HG03432 (cell line): ENCODE measurements around the gene ZDHHC22.
A peak's percentile ranks its signal among the peaks of the same experiment; 100 is the strongest.

Experiments used
- ATAC-seq: cut with Tn5 transposase; IDR thresholded peaks from one replicate; pipeline ENCODE4 v1.9.1; 2021; ENCODE audit warnings: mild to moderate bottlenecking, moderate library complexity; ENCODE audit not compliant: unreplicated experiment

ZDHHC22 gene

DNA sequence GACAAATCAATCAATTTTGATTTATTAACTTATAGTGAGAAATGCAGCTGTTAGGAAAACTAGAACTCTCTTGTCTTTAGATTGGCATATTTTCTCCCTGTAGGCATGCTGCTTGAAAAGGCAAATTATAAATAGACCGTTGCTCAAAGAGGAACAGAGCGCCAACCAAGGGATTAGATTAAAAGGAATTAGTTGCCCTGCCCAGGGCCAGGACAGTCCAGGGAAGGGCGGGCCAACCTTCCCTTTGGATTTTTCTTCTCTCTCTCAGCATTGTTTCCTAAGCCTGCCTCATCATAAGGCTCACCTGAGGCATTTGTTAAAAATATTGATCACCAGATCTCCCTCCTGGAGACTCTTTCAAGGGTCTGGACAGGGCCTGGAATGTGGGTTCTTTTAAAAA is 34.9 kb downstream of the ZDHHC22 start:
- ATAC-seq: no peak

DNA sequence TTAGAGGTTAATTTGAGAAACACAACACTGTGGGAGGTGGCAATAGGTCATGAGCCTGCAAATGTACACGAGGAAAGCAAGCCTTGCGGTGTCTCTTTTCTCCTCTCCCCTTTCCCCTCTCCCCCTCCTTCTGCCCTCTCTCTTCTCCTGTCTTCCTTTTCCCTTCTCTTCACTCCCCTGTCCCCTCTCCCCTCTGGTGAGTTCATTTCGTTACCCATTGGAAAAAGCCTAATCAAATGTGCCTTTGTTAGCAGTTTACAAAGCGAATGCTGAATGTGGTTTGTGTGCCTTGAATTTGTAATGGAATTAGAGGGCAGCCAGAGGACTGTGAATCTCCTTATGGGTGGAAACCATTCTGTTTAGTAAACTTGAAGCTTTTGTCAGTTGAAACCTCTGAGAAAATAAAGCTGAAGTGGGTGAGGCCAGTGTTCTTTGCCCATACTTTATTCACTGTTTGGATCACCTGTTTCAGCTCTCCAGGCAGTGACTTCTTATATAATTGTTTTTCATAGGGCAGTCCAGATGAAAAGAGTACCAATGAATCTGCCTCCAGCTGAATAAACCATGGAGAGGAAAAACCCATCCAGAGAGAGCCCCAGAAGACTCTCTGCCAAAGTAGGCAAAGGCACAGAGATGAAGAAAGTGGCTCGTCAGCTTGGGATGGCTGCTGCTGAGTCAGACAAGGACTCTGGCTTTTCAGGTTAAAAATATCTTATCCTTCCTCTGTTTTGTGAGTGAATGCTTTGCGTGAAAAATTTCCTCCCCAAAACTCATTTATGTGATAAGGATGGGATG is 36.2 kb downstream of the ZDHHC22 start:
- ATAC-seq: no peak

DNA sequence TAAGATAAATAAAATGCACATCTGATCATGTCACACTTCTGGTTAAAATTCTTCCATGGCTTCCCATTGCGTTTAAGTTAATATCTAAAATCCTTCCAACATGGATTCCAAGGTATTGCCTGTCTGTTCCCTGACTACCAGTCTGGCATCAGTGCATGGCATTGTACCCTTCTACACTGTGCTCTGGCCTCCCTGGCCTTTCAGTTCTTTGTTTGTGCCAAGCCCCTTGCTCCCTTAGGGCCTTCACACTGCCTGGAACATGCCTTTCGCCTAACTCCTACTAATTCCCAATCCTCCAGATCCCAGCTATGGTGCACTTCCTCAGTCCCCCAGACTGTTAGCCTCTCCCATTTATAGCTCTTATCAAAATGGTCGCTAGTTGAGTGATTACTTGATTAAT is 37.2 kb downstream of the ZDHHC22 start:
- ATAC-seq: no peak

DNA sequence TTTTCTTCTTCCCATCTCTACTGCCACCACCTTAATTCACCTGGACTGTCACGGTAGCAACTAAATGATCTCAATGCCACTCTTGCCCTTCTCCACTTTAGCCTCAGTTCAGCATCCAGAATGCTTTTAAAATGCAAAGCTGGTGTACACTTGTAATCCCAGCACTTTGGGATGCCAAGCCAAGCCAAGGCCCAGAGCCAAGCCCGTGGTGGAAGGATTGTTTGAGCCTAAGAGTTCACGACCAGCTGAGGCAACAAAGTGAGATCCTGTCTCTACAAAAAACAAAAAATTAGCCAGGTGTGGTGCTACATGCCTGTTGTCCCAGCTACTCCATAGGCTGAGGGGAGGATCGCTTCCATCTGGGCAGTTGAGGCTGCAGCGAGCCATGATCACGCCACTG is 37.6 kb downstream of the ZDHHC22 start:
- no peak for ATAC-seq

DNA sequence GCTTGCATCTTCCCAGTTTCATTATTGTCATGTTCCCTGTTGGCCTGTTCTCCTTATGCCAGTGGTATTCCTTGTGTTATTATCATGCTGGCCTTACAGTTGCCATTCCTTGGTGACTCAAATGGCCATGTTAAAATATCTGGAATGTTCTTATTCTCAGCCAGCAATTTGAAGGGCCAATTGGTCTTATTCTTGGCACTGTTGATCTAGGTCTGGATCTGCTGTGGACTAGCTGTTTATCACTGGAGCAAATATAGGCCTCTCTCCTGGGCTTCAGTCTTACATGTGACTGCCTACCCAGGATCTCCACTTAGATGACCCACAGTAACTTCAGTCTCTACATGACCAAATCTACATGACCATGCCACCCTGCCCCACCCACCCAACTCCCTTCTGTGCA is 38.1 kb downstream of the ZDHHC22 start:
- no peak for ATAC-seq

DNA sequence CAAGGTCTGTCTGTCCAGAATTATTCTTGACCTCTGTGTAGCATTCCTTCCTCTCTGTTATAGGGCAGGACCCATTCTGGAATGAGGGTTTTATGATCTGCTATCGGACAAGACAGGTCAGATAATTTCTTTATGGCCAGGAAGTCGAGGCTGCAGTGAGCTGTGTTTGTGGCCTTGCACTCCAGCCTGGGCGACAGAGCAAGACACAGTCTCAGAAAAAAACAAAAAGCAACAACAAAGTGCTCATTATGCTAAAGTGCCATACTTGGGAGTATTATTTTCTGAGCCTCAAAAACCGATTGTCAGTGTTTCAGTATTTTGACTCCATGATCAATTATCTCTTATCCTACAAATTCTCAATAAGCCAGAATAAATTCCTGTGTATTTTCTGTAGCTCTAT is 39.4 kb downstream of the ZDHHC22 start:
- ATAC-seq: no peak

DNA sequence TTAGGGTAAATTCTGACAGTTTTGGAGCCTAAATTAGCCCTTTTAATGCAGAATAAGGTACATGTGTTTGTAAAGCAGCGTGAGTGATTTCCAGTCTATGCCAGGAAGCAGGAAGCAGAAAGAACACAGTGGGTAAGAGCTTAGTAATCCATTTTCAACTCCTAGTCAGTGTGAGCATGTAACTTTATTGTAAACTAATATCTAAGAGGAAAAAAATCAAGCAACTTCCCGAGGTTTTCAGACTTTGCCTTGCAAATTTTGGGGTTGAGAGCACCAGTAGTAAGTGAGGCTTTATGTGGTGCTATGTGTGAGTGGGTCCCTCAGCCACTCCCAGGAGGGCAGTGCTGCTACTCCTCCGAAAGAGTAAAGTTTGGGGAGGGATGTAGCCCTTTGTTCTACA is 40.6 kb downstream of the ZDHHC22 start:
- no peak for ATAC-seq

DNA sequence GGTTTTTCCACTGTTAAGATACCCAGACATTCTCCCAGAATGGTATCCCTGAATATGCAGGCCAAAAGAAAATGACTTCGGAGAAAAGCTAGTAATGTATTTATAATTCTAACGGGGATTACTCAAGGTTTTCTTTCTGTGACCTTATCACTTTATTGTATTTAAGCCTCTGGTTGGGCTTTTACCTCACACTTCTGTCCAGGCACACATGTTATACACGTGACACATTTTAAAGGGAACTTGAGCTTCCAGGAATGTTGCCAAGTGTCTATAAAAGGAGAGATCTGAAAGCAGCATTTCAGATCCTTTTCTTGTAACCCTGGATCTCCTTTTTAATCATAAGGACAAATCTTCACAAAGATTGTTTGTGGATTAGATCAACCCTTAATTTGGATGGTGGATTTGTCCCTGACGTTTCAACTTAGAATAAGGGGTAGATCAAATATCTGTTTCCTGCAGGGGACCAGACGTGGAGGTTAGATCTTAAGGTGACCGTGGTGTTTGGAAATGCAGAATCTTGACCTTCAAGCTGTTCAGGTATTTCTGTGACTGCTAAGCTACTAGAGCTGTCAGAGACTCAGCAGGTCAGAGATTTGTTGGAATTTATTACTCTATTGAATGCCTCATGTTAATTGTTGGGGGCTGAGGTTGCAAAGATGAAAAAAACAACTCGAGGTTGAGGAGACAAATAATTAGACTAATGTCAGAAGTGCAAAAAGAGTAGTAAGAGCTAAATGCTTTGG is 42.0 kb downstream of the ZDHHC22 start:
- no peak for ATAC-seq

DNA sequence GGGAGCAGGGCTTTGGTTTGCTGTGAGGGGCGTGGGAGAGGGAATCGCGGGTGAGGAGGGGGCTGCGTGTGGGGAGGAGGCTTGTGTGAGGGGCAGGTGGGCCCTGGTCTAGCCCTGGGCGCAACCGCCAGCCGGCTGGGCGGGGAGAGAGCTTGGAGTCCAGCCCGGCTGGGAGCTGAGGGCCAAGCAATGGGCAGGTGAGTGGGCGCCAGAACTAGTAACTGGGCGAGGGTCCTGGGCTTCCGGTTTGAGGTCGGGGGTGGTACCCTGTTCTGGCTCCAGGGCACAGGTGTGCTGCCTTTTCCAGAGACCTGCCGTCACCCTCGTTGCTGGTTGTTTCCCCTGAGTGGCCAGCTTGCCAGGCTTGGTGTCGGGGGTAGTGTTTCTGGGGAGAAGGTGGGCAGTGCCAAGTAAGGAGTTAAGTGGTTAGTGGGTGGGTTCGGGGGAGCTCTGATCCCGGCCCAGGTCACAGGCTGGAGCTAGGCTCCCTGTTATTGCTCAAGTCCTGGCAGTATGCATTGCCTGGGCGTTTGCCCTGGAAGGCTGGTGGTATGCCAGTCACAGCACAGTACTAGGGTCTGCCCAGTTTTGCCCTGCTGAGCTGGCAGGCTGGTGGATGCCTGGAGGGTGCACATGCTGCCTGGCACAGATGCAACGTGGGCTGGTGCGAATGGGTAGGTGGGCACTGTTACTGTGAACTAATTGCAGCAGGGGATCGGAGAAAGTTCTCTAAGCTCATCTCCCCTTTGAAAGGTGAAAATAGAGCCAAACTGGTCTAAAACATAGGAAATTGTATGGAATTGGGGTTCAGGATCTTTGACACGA is 42.9 kb downstream of the ZDHHC22 start:
- no peak for ATAC-seq

DNA sequence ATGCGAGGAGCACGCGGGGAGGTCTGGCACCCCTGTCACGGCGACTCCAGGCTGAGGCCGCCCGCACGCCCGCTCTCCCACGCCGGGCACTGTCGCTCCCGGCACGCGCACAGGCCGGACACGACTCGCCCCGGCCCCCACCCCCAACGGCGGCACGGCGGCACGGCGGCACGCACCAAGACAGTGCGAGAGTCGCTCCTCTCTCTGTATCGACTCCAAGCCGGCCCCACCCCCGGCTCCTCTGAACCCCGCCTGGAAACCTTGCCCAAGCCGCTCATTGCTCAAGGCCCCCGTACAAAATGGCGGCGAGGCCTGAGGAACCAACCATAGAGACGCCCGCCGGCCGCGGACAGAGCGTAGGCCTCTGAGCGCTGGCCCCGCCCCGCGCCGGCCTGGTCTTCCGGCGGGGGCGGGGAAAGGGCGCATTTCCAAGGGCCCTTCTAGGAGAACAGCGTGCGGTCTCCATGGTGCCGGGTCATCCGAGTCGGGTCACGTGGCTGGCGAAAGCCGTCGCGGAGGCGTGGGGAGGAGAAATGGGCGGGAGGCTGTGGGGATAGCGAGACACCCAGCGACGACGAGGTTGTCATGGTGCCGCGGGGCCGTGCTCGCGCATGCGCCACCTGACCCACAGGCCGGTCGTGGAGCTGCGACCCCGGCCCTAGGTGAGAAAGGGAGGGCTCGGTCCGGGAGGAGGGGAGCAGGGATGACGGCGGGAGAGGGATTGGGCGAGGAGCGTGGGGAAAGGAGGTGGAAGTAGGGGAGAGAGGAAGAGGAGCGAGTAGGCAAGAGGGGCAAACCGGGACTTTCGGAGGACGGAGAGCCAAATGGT is 43.7 kb downstream of the ZDHHC22 start, which contains the start of gene CIPC:
CIPC (plus strand) TSS at position 559 of the 829 bp plus-strand sequence. CDS start 7,451 bp downstream, outside the sequence.
- peak; percentile 90 for ATAC-seq

DNA sequence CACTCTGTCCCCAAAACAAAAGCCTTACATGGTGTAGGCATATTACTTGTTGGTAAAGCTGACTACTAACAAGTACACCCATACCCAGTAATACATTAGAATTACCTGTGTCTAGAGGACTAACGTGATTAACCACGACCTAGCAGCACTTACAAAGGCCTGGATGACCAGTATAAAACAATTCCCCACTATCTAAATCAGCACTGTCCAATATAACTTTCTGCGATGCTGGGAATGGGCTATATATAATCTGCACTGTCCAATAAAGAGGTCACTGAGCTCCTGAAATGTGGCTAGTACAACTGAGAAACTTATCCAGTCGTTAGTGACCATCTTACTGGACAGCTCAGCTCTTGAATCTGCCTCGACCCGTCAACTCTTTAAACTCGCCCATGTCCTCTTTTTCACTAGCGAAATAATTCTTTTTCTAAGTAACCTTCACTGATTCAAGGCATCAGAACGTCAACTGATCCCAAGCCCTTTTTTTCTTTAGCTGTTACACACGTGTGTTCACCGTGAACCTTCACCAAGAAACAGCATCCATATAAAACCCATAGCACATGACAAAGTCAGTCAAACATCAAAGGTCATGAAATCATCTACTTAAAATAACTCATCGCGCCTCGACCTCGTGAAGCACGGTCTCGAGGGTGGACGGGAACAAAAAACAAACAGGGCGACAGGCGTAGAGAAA is 44.4 kb downstream of the ZDHHC22 start:
- ATAC-seq: no peak

DNA sequence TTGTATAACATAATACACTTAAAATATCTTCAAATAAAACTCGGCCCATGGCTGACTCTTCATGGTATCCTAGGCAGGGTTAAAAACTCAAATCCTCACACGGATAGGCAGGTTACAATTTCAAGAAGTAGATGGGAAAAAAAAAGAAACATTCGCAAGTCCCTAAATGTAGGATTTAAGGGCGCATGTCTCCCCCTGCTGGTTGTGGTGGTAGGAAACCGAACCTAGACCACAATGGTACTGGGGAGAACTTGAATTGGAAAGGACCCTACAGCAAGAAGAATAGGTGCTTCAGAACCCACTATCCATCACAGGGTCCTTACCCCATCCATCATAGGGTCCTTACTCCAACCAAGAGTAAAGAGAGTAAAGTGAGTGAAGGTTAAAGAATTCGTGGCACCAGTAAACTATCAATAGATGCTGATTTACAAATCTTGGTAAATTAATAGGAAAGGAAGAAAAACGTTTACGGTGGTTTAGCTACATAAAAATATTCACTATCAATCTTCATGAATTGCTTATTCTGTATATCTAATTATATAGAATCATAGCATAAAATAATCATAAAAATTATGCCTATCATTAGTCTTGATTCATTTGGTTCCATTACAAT is 46.8 kb downstream of the ZDHHC22 start:
- no peak for ATAC-seq

DNA sequence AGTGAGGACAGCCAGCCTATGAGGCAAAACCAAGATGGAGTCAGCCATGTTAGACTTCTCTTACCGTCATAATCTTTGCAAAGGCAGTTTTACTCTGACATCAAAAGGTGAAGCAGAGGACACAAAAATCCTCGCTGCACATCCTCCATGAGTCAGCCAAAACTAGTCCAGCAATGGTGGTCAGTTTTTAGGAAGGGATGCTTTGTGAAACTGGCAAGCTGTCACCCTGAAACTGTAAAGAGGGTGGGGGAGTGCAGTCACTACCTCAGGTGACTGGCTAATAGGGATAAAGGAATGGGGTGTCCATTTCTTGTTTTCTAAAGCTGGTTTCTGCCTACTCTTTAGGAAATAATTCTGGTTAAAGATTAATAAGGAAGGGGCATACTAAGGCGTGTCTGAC is 48.9 kb downstream of the ZDHHC22 start:
- no peak for ATAC-seq

DNA sequence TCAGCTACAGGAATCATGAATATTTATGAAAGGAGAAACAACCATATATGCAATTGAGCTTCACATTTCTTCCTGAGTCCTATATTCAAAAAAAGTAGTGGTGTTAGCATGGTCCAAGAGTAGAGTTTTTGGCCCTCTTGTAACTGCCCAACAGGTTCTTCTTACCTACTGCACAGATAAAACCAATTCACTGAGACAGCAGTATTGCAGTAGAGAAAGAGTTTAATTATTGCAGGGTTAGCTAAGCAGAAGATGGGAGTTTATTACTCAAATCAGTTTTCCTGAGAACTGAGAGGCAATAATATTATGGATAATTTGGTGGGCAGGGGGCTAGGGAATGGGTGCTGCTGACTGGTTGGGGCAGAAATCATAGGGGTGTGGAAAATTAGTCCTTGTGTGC is 50.1 kb downstream of the ZDHHC22 start:
- ATAC-seq: no peak

DNA sequence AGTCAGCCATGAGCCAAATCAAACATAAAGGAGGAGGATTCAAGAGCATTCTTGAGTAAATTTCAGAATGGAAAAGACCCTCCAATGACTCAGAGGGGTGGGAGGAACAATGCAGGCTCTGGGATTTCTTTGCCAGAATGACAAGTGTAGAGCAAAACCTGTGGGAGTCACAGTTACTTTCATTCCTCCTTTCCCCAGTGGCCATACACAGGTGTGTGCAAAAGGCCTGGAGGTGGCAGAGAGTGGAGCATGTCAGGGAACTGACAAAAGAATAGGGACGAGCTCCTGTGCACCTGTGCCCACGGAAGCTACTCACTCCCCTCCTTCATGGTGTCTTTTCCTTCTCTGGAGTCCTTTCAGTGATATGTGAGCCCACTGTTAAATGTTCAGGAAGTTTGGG is 52.9 kb downstream of the ZDHHC22 start:
- no peak for ATAC-seq

DNA sequence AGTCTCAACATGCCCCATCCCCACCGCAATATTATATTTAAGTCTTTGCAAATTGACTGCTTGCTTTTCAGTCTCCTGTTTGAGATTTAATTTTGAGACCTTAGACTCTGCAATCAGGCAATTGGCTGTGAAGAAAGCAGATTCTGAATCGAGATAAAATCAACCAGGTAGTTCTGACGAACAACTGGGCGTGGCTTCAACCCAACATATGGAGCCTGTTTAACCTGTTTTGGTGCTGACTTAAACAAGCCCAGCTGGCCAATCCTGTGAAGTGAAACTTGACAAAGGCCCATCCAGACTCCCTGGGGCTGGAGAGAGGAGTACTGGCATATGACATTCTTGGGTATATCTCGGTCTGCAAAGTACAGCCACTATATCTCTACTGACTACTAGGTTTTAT is 53.4 kb downstream of the ZDHHC22 start:
- no peak for ATAC-seq

DNA sequence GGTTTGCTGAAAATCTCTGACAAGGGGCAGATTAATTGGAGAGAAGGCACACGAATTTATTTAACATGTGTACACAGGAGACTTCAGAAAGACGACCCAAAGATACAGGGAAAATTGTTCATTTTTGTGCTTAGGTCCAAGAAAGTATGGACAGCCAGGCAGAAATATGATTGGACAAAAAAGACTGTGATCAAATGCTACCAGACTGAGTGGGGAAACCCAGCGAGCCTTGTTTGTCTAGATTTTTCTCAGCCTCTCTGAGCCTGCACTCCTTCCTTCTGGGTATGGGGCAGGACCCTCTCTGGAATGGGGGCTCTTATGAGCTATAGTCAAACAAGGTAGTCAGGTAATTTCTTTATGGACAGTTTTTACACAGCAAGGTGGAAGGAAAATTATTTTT is 54.0 kb downstream of the ZDHHC22 start:
- no peak for ATAC-seq

DNA sequence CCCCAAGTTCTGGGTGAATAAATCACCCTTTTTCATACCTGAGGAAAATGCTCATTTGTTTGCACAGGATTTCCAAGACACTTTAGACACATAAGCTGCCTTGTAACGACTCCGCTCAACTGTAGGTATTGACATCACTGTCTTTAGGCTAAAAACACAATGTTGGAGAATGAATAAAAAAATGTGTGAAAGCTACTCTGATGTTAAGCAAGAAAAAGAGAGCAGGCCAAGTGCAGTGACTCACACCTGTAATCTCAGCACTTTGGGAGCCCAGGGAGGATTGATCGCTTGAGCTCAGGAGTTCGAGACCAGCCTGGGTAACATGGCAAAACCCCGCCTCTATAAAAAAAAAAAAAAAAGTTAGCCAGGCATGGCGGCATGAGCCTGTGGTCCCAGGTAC is 54.6 kb downstream of the ZDHHC22 start:
- ATAC-seq: no peak

DNA sequence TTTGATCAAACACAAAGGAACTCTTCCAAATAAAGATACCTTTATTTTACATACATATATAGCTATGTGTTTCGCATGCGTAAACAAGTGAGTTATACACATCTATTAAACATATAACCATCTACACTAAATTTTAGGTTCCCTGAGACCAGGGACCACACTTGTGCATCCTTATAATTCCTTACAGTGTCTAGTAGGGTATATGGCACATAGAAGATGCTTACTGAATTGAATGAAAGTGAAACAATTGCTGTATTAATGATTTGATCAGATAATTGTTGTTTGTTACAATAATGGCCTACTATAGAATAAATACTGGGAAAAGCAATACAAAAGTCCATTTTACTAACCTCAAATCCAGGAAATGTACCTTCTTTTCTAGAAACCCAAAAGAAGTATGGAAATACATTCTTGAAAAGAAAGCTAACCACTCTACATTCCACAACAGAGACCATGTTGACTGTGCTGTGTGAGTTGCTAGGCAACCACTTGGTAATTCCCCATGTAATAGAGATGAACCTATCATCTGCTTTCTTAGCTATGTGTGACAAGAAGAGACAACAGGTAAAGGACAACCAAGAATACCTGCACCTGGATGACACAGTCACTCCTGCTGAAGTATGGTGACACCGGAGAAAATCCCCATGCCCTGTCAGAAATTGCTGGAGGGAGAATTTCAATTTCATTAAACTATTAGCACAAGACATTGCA is 55.4 kb downstream of the ZDHHC22 start:
- ATAC-seq: no peak
